Measurements from ENCODE around the gene PGRMC1.

The PGRMC1 gene

GRCh38 chrX:119211649-119212014, 24.5 kb upstream of the PGRMC1 start:
- H3K9me3 ChIP-seq (ENCODE audit: low read length), result no peaks in the 10 kb centered on the region
- no peak overlapping the region for H3K4me2 ChIP-seq (ENCODE audit: low read length)
- H3K9me2 ChIP-seq (ENCODE audit: low read depth, low read length), result no peaks in the 10 kb centered on the region
- TF ChIP-seq CTCF (IDR thresholded peaks at IDR 0.05; ENCODE audit: low read length) (no peak), EZH2 (IDR thresholded peaks at IDR 0.05; ENCODE audit: borderline replicate concordance, low read length) (no peak)
- no peak overlapping the region for H3K9ac ChIP-seq (ENCODE audit: low read length)
- H3K27ac ChIP-seq (ENCODE audit: low read depth, low read length, poor library complexity, severe bottlenecking), result no peak overlapping the region
- H3K4me1 ChIP-seq (ENCODE audit: insufficient read depth, low read length, severe bottlenecking), result no peaks in the 10 kb centered on the region
- no peaks in the 10 kb centered on the region for H3K79me2 ChIP-seq (ENCODE audit: insufficient read depth, low read length)
- no peaks in the 10 kb centered on the region for H3K36me3 ChIP-seq (ENCODE audit: insufficient read depth, low read length)
- no peak overlapping the region for H3K4me3 ChIP-seq (ENCODE audit: low read depth, low read length, poor library complexity, severe bottlenecking)
- no peak overlapping the region for H2AFZ ChIP-seq (ENCODE audit: low read length)
- H3F3A ChIP-seq (ENCODE audit: insufficient read depth, low read length), result no peaks in the 10 kb centered on the region
- no peaks in the 10 kb centered on the region; the same call in 1 of the 2 replicates for H3K27me3 ChIP-seq (ENCODE audit: insufficient read depth, low read length)
- H4K20me1 ChIP-seq (ENCODE audit: insufficient read depth, low read length), result no peaks in the 10 kb centered on the region

GRCh38 chrX:119218198-119218597, 17.9 kb upstream of the PGRMC1 start:
- no peaks in the 10 kb centered on the region for H3K9me3 ChIP-seq (ENCODE audit: low read length)
- H3K27me3 ChIP-seq (ENCODE audit: insufficient read depth, low read length), result no peaks in the 10 kb centered on the region; the same call in 1 of the 2 replicates
- H3K9ac ChIP-seq (ENCODE audit: low read length), result no peak overlapping the region
- no peaks in the 10 kb centered on the region for H3F3A ChIP-seq (ENCODE audit: insufficient read depth, low read length)
- H3K4me2 ChIP-seq (ENCODE audit: low read length), result no peak overlapping the region
- H3K9me2 ChIP-seq (ENCODE audit: low read depth, low read length), result no peaks in the 10 kb centered on the region
- no peak overlapping the region for H3K27ac ChIP-seq (ENCODE audit: low read depth, low read length, poor library complexity, severe bottlenecking)
- no peaks in the 10 kb centered on the region for H3K79me2 ChIP-seq (ENCODE audit: insufficient read depth, low read length)
- no peaks in the 10 kb centered on the region for H3K36me3 ChIP-seq (ENCODE audit: insufficient read depth, low read length)
- no peak overlapping the region for H2AFZ ChIP-seq (ENCODE audit: low read length)
- no peaks in the 10 kb centered on the region for H4K20me1 ChIP-seq (ENCODE audit: insufficient read depth, low read length)
- TF ChIP-seq CTCF (IDR thresholded peaks at IDR 0.05; ENCODE audit: low read length) (peak; percentile 35; the same call in 1 of the 2 replicates), EZH2 (IDR thresholded peaks at IDR 0.05; ENCODE audit: borderline replicate concordance, low read length) (no peak)
- no peaks in the 10 kb centered on the region for H3K4me1 ChIP-seq (ENCODE audit: insufficient read depth, low read length, severe bottlenecking)
- no peak overlapping the region for H3K4me3 ChIP-seq (ENCODE audit: low read depth, low read length, poor library complexity, severe bottlenecking)

GRCh38 chrX:119222932-119223331, 13.2 kb upstream of the PGRMC1 start:
- Histone ChIP-seq H3K27ac (ENCODE audit: low read depth, low read length, poor library complexity, severe bottlenecking) (no peak overlapping the region), H3K4me2 (ENCODE audit: low read length) (no peak overlapping the region), H3K4me1 (ENCODE audit: insufficient read depth, low read length, severe bottlenecking) (no peaks in the 10 kb centered on the region), H3K4me3 (ENCODE audit: low read depth, low read length, poor library complexity, severe bottlenecking) (no peak overlapping the region), H3K9ac (ENCODE audit: low read length) (no peak overlapping the region), H3K36me3 (ENCODE audit: insufficient read depth, low read length) (no peaks in the 10 kb centered on the region), H3F3A (ENCODE audit: insufficient read depth, low read length) (no peaks in the 10 kb centered on the region), H3K79me2 (ENCODE audit: insufficient read depth, low read length) (no peaks in the 10 kb centered on the region), H3K9me2 (ENCODE audit: low read depth, low read length) (no peaks in the 10 kb centered on the region), H3K9me3 (ENCODE audit: low read length) (no peaks in the 10 kb centered on the region), H4K20me1 (ENCODE audit: insufficient read depth, low read length) (no peaks in the 10 kb centered on the region), H3K27me3 (ENCODE audit: insufficient read depth, low read length) (no peaks in the 10 kb centered on the region), H2AFZ (ENCODE audit: low read length) (no peak overlapping the region)
- no peak for TF ChIP-seq CTCF (IDR thresholded peaks at IDR 0.05; ENCODE audit: low read length)
- no peak for TF ChIP-seq EZH2 (IDR thresholded peaks at IDR 0.05; ENCODE audit: borderline replicate concordance, low read length)
